Stimulated activated effector memory CD8-positive, alpha-beta T cell treated with anti-CD3 and anti-CD28 coated beads, Interleukin-12 subunit alpha, Interleukin-12 subunit beta, amount 100 ng/mL, for 72 hours (primary cell): ENCODE results near the gene XAB2.

Experiments used
- ATAC-seq: fragments of 150-1000 bp; cut with Tn5 transposase; 2 replicates; pipeline ENCODE4 v1.10.0; 2021
- DNase-seq, 2 donors: peaks; one replicate each; pipeline ENCODE4 v3.0.0; 2021 to 2022; ENCODE audit warnings: low spot score in 2 of 2
- H3K27ac Mint-ChIP-seq: one replicate; pipeline ENCODE4 v1.8.0; 2022; ENCODE audit warnings: mild to moderate bottlenecking, mixed read lengths
- H3K36me3 Mint-ChIP-seq: one replicate; pipeline ENCODE4 v1.8.0; 2022; ENCODE audit warnings: mild to moderate bottlenecking, mixed read lengths
- H3K4me1 Mint-ChIP-seq: one replicate; pipeline ENCODE4 v1.8.0; 2022; ENCODE audit warnings: mixed read lengths
- H3K4me3 Mint-ChIP-seq: one replicate; pipeline ENCODE4 v1.8.0; 2022; ENCODE audit warnings: mild to moderate bottlenecking, mixed read lengths
- H3K9me3 Mint-ChIP-seq: one replicate; pipeline ENCODE4 v1.8.0; 2022; ENCODE audit warnings: mixed read lengths

The XAB2 gene

GRCh38 chr19:7629347-7630054, at the start of gene XAB2, which contains the start of gene PET100:
Gene XAB2, minus strand, starts transcription at chr19:7629545. Its CDS starts 18 bp downstream, at chr19:7629527.
Gene PET100, plus strand, starts transcription at chr19:7629793. Its CDS starts 41 bp downstream, at chr19:7629834.
- H3K4me1 Mint-ChIP-seq: peaks cover 42% of the 10 kb centered on the region
- ATAC-seq (peak; percentile 99), DNase-seq (peak; percentile 91 to 97)
- no peaks in the 10 kb centered on the region for H3K9me3 Mint-ChIP-seq
- peak within 1 kb of the TSS; percentile 95 for H3K4me3 Mint-ChIP-seq
- peaks cover 71% of the 10 kb centered on the region for H3K36me3 Mint-ChIP-seq
- H3K27ac Mint-ChIP-seq: peak within 1 kb of the TSS; percentile 99

- Mint-ChIP-seq H3K27ac (peak overlapping the region; percentile 43), H3K9me3 (no peaks in the 10 kb centered on the region), H3K4me1 (peaks cover 64% of the 10 kb centered on the region), H3K36me3 (peaks cover 23% of the 10 kb centered on the region), H3K4me3 (peak overlapping the region; percentile 40)
- DNase-seq (no peak), ATAC-seq (no peak)
Observed at GRCh38 chr19:7677669-7678311, 48.4 kb upstream of the XAB2 start.

GRCh38 chr19:7676854-7677253, 47.5 kb upstream of the XAB2 start, which contains the start of gene MCEMP1:
Gene MCEMP1, plus strand, starts transcription at chr19:7677090. Its CDS starts 31 bp downstream, at chr19:7677121.
- Mint-ChIP-seq H3K4me3 (no peak within 1 kb of the TSS), H3K36me3 (peaks cover 16% of the 10 kb centered on the region), H3K4me1 (peaks cover 58% of the 10 kb centered on the region), H3K9me3 (no peaks in the 10 kb centered on the region), H3K27ac (peak within 1 kb of the TSS; percentile 43)
- ATAC-seq (no peak), DNase-seq (no peak)

- no peak for DNase-seq
- Mint-ChIP-seq H3K36me3 (peaks cover 12% of the 10 kb centered on the region), H3K9me3 (no peaks in the 10 kb centered on the region), H3K4me1 (peaks cover 53% of the 10 kb centered on the region), H3K4me3 (no peak overlapping the region), H3K27ac (no peak overlapping the region)
- ATAC-seq: no peak
Observed at GRCh38 chr19:7676376-7676775, 47.0 kb upstream of the XAB2 start.

- peaks cover 5% of the 10 kb centered on the region for H3K36me3 Mint-ChIP-seq
Observed at GRCh38 chr19:7674010-7675005, 45.0 kb upstream of the XAB2 start.

GRCh38 chr19:7672522-7672921, 43.2 kb upstream of the XAB2 start:
- H3K36me3 Mint-ChIP-seq: no peaks in the 10 kb centered on the region
- H3K4me3 Mint-ChIP-seq: no peak overlapping the region
- no peak overlapping the region for H3K27ac Mint-ChIP-seq
- ATAC-seq (no peak), DNase-seq (no peak)
- no peaks in the 10 kb centered on the region for H3K9me3 Mint-ChIP-seq
- H3K4me1 Mint-ChIP-seq: peaks cover 43% of the 10 kb centered on the region

More at GRCh38 chr19:7674010-7675005, 45.0 kb upstream of the XAB2 start:
- Mint-ChIP-seq H3K4me1 (peaks cover 55% of the 10 kb centered on the region), H3K4me3 (no peak overlapping the region), H3K27ac (no peak overlapping the region), H3K9me3 (no peaks in the 10 kb centered on the region)
- DNase-seq: no peak
- ATAC-seq: no peak

GRCh38 chr19:7670790-7671189, 41.4 kb upstream of the XAB2 start:
- Mint-ChIP-seq H3K36me3 (no peaks in the 10 kb centered on the region), H3K9me3 (no peaks in the 10 kb centered on the region), H3K4me1 (peaks cover 27% of the 10 kb centered on the region), H3K4me3 (peak overlapping the region; percentile 44), H3K27ac (no peak overlapping the region)
- DNase-seq (no peak), ATAC-seq (no peak)

GRCh38 chr19:7670150-7670783, 40.9 kb upstream of the XAB2 start:
- ATAC-seq (peak; percentile 48), DNase-seq (no peak)
- Mint-ChIP-seq H3K27ac (no peak overlapping the region), H3K36me3 (no peaks in the 10 kb centered on the region), H3K9me3 (no peaks in the 10 kb centered on the region), H3K4me3 (peak overlapping the region; percentile 44), H3K4me1 (peaks cover 25% of the 10 kb centered on the region)

- no peak overlapping the region for H3K4me3 Mint-ChIP-seq
Observed at GRCh38 chr19:7669641-7670040, 40.3 kb upstream of the XAB2 start.

GRCh38 chr19:7668842-7669241, 39.5 kb upstream of the XAB2 start, which contains the start of gene RETN:
Gene RETN, plus strand, starts transcription at chr19:7669049. Its CDS starts 278 bp downstream, at chr19:7669327.
- no peak within 1 kb of the TSS for H3K27ac Mint-ChIP-seq

More at GRCh38 chr19:7669641-7670040, 40.3 kb upstream of the XAB2 start:
- Mint-ChIP-seq H3K27ac (no peak overlapping the region), H3K4me1 (peaks cover 24% of the 10 kb centered on the region), H3K36me3 (no peaks in the 10 kb centered on the region), H3K9me3 (no peaks in the 10 kb centered on the region)
- ATAC-seq (no peak), DNase-seq (no peak)

GRCh38 chr19:7665076-7665475, 35.7 kb upstream of the XAB2 start:
- DNase-seq: no peak
- H3K27ac Mint-ChIP-seq: no peak overlapping the region

More at GRCh38 chr19:7668842-7669241, 39.5 kb upstream of the XAB2 start, which contains the start of gene RETN:
- no peak for DNase-seq
- Mint-ChIP-seq H3K4me1 (peaks cover 17% of the 10 kb centered on the region), H3K9me3 (no peaks in the 10 kb centered on the region), H3K36me3 (no peaks in the 10 kb centered on the region), H3K4me3 (no peak within 1 kb of the TSS)
- ATAC-seq: no peak

GRCh38 chr19:7663706-7664105, 34.4 kb upstream of the XAB2 start:
- Mint-ChIP-seq H3K36me3 (no peaks in the 10 kb centered on the region), H3K27ac (no peak overlapping the region), H3K9me3 (no peaks in the 10 kb centered on the region), H3K4me1 (no peaks in the 10 kb centered on the region), H3K4me3 (no peak overlapping the region)
- no peak for DNase-seq
- no peak for ATAC-seq

More at GRCh38 chr19:7665076-7665475, 35.7 kb upstream of the XAB2 start:
- H3K9me3 Mint-ChIP-seq: no peaks in the 10 kb centered on the region
- peaks cover 9% of the 10 kb centered on the region for H3K4me1 Mint-ChIP-seq
- no peak for ATAC-seq
- no peak overlapping the region for H3K4me3 Mint-ChIP-seq
- H3K36me3 Mint-ChIP-seq: no peaks in the 10 kb centered on the region

GRCh38 chr19:7662657-7663056, 33.3 kb upstream of the XAB2 start:
- no peak for ATAC-seq
- H3K36me3 Mint-ChIP-seq: no peaks in the 10 kb centered on the region
- no peaks in the 10 kb centered on the region for H3K9me3 Mint-ChIP-seq
- no peak overlapping the region for H3K4me3 Mint-ChIP-seq
- DNase-seq: no peak
- H3K4me1 Mint-ChIP-seq: peaks cover 8% of the 10 kb centered on the region
- H3K27ac Mint-ChIP-seq: no peak overlapping the region

- no peaks in the 10 kb centered on the region for H3K36me3 Mint-ChIP-seq
- peaks cover 13% of the 10 kb centered on the region for H3K4me1 Mint-ChIP-seq
- no peak overlapping the region for H3K4me3 Mint-ChIP-seq
- H3K27ac Mint-ChIP-seq: no peak overlapping the region
- H3K9me3 Mint-ChIP-seq: no peaks in the 10 kb centered on the region
- no peak for ATAC-seq
- DNase-seq: no peak
Observed at GRCh38 chr19:7661744-7662538, 32.6 kb upstream of the XAB2 start.
